Left ventricle myocardium inferior (tissue), 1 donor: Measurements from ENCODE around the gene FZD1. TPM values are rescaled to one million over a fixed set of nuclear protein-coding genes. Genes with fewer than 3 reads are reported as not detected.
A peak's percentile ranks its signal among the peaks of the same experiment; 100 is the strongest.

ENCODE experiments used
- DNase-seq: peaks from one replicate; pipeline ENCODE4 v3.0.0-alpha.2; 2020
- H3K27ac ChIP-seq: fragments of 200-600 bp; replicated peaks from 2 replicates; pipeline ENCODE4 v1.8.0; 2021
- H3K27me3 ChIP-seq: fragments of 200-600 bp; 2 replicates; pipeline ENCODE4 v1.8.0; 2021; ENCODE audit warnings: low read depth
- H3K36me3 ChIP-seq: fragments of 200-600 bp; 2 replicates; pipeline ENCODE4 v1.8.0; 2021
- H3K4me1 ChIP-seq: fragments of 200-600 bp; 2 replicates; pipeline ENCODE4 v1.8.0; 2021
- H3K4me3 ChIP-seq: fragments of 200-600 bp; 2 replicates; pipeline ENCODE4 v1.8.0; 2021; ENCODE audit warnings: mild to moderate bottlenecking, moderate library complexity
- H3K9me3 ChIP-seq: fragments of 200-600 bp; replicated peaks from 2 replicates; pipeline ENCODE4 v1.8.0; 2021
- CTCF ChIP-seq: fragments of 200-600 bp; IDR thresholded peaks from 2 replicates; pipeline ENCODE4 v1.8.0; 2021; ENCODE audit warnings: antibody characterized with exemption, mild to moderate bottlenecking, borderline replicate concordance
- intact Hi-C: fragments of 100-400 bp; cut with micrococcal nuclease; formaldehyde crosslinking; loops from one replicate; pipeline ENCODE4 v1.11.0; 2022
- total RNA-seq: library from RNA; stranded (reverse); fragmentation: NEBNext Ultra II Directional; extraction: Animal tissue kit (Norgen Biotek cat#: 25700); gene quantifications from one replicate; pipeline ENCODE4 v1.2.1, GENCODE V29; 2021
- donor health status: DM: no; HTN: yes; CAD: no; lungs with severe emphysema.

FZD1 gene
- total RNA-seq, 1 donor from 2014 or later: 14.1 TPM

DNA sequence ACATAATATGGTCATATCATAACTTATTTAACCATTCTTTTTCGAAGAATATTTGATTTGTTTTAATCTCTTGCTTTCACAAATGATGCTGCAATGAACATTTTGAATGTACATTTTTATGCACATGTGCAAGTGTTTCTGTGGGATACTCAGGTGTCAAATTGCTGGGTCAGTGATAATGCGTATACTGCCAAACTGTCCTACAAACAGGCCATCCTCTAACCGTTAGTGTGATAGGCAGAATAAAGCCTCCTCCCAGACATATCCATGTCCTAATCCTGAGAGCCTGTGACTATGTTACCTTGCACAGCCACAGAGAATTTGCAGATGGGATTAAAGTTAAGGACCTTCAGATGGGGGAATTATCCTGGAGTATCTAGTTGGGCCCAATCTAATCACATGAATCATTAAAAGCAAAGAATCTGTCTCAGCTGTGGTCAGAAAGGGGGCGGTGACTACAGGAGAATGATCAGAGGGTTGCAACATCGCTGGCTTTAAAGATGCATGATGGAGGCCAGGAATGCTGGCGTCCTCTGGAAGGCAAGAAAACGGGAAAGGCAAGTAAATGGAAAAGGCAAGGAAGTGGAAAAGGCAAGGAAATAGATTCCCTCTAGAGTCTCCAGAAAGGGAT lies 46.7 kb downstream of the FZD1 start:
- peak; percentile 14 for DNase-seq
- intact Hi-C loops: no loop called here
- Histone ChIP-seq H3K27ac (no peak overlapping the region), H3K27me3 (no peaks in the 10 kb centered on the region), H3K9me3 (peaks cover 9% of the 10 kb centered on the region), H3K4me1 (no peaks in the 10 kb centered on the region), H3K36me3 (no peaks in the 10 kb centered on the region), H3K4me3 (no peak overlapping the region)
- TF ChIP-seq CTCF: no peak

DNA sequence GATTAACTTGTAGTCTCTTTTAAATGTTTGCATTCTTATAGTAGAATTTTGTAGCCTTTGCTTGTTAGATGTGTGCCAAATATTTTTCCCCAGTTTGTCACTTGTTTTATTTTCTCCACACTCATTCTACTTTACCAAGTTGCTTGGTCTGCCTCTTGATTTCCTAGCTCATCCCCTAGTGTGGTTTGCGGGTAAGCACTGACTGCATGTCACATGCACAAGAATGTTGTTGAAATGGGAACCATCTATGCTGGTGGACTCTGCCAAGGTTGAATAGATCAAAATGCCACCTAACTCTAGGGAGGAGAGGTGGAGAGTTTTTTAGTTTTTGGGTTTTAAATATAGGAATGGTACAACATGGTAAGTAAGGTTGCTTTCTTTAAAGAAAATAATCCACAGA lies 47.6 kb downstream of the FZD1 start:
- Histone ChIP-seq H3K36me3 (no peaks in the 10 kb centered on the region), H3K27ac (no peak overlapping the region), H3K9me3 (peaks cover 9% of the 10 kb centered on the region), H3K27me3 (no peaks in the 10 kb centered on the region), H3K4me1 (no peaks in the 10 kb centered on the region), H3K4me3 (no peak overlapping the region)
- no peak for DNase-seq
- TF ChIP-seq CTCF: no peak
- intact Hi-C loops: no loop called here

DNA sequence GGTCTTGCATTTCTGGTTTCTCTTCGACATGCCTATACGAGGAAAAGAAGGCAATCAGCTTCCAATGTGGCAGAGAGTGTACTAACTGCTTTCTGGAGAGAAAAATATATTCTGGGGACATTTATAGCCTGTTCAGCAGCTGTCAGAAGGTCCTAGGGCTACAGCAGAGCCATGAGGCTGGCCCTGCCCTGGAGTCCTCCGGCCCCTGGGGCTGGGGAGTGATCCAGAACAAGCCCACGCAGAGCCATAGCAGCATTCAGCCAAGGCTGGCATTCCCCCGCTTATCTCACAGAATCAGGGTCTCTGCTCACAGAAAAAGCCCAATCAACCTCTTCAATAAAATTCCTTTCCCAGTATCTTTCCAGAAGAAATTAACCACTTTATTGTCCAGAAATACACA lies 48.9 kb downstream of the FZD1 start:
- Histone ChIP-seq H3K27me3 (no peaks in the 10 kb centered on the region), H3K4me3 (no peak overlapping the region), H3K36me3 (no peaks in the 10 kb centered on the region), H3K4me1 (no peaks in the 10 kb centered on the region), H3K9me3 (no peaks in the 10 kb centered on the region), H3K27ac (no peak overlapping the region)
- no peak for DNase-seq
- no peak for TF ChIP-seq CTCF
- intact Hi-C loops: no loop called here

DNA sequence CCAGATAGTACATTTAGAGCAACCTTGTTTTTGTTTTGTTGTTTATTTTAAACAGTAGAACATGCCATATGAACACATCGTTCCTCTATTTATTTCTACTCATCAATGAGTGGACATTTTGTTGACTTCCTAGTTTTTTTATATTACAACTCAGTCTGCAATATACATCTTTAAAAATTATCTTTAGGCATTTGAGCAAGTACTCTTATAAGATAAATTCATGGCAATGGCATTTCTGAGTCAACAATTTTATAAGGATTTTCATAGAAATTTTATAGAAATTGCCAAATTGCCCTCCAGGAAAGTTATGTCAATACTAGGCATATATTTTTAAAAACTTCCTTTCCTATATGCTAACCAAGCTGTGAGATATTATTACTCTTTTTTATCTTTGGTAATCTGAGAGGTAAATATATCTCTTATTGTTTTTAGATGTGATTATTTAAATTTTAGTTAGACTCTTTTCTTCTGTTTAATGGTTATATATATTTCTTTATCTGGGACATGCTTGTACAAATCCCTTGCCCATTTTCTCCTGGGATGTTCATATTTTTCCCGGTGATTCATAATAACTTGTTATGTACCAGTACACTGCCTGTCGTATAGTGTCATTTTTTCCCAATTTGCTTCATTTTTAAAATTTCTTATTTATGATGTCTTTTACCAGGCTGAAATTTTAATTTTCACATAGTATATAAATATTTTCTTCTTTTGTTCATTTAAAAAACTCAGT lies 50.5 kb downstream of the FZD1 start:
- Histone ChIP-seq H3K36me3 (no peaks in the 10 kb centered on the region), H3K27me3 (no peaks in the 10 kb centered on the region), H3K9me3 (no peaks in the 10 kb centered on the region), H3K27ac (no peak overlapping the region), H3K4me1 (no peaks in the 10 kb centered on the region), H3K4me3 (no peak overlapping the region)
- intact Hi-C loops: no loop called here
- TF ChIP-seq CTCF: no peak
- no peak for DNase-seq

DNA sequence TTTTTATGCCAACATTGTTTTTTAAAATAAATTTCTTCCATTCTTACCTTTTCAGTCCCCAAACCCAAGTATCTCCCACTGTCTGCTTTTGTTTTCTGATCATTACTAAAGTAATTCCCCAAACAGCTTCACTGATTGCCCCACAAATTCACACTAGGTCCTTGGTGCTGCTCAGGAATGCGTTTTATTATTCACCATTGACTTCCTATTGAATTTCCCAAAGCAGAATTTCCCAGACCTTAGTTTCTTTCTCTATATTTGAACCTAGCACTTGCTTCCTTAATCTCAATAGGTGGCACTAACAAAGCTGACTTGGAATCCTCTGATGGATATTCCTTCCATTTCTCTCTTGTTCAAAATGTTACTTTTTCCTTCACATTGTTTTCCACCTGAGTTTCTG lies 52.2 kb downstream of the FZD1 start:
- intact Hi-C loops: no loop called here
- no peak overlapping the region for H3K27ac ChIP-seq
- no peaks in the 10 kb centered on the region for H3K36me3 ChIP-seq
- no peak overlapping the region for H3K4me3 ChIP-seq
- no peaks in the 10 kb centered on the region for H3K9me3 ChIP-seq
- H3K4me1 ChIP-seq: no peaks in the 10 kb centered on the region
- no peaks in the 10 kb centered on the region for H3K27me3 ChIP-seq
- TF ChIP-seq CTCF: no peak
- DNase-seq: no peak
